GDM1 (cell line): ENCODE data around the gene HDAC4.
"Not testable (repeated sequence)": the region's sequence is repeated elsewhere in the genome, so short reads cannot be mapped to it uniquely, and the experiment has no call there.

Experiments used
- DNase-seq: peaks from one replicate; lab custom pipeline; 2025; lab: John Stamatoyannopoulos, UW

Gene HDAC4

DNA sequence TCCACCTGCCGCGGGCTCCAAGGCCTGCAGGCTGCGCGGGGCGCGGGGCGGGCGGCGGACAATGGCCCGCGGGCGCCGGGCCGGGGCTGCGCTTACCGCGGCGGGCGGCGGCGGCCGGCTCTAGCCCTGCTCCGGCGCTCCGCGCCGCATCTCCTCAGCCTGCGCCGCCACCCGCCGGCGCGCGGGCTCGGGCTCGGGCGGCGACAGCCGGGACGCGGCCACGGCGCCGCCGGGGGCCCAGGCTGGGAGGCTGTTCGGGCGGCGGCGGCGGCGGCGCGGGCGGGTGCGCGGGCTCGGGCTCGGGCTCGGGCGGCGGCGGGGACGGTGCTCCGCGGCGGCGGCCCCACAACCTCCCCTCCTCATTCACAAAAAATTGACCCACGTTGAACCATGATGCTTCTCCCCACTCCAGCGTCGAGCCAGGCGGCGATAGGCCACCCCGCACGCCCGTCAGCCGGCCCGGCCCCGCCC is at the start of gene HDAC4:
HDAC4 (minus strand) TSS at position 425 of the 471 bp plus-strand sequence. CDS start 48,321 bp downstream, outside the sequence.
- DNase-seq, result no peak

DNA sequence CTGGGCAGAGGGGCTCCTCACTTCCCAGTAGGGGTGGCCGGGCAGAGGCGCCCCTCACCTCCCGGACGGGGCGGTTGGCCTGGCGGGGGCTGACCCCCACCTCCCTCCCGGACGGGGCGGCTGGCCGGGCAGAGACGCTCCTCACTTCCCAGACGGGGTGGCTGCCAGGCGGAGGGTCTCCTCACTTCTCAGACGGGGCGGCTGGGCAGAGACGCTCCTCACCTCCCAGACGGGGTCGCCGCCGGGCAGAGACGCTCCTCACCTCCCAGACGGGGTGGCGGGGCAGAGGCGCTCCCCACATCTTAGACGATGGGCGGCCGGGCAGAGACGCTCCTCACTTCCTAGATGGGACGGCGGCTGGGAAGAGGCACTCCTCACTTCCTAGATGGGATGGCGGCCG is 48.6 kb upstream of the HDAC4 start:
- DNase-seq, result not testable (repeated sequence)

DNA sequence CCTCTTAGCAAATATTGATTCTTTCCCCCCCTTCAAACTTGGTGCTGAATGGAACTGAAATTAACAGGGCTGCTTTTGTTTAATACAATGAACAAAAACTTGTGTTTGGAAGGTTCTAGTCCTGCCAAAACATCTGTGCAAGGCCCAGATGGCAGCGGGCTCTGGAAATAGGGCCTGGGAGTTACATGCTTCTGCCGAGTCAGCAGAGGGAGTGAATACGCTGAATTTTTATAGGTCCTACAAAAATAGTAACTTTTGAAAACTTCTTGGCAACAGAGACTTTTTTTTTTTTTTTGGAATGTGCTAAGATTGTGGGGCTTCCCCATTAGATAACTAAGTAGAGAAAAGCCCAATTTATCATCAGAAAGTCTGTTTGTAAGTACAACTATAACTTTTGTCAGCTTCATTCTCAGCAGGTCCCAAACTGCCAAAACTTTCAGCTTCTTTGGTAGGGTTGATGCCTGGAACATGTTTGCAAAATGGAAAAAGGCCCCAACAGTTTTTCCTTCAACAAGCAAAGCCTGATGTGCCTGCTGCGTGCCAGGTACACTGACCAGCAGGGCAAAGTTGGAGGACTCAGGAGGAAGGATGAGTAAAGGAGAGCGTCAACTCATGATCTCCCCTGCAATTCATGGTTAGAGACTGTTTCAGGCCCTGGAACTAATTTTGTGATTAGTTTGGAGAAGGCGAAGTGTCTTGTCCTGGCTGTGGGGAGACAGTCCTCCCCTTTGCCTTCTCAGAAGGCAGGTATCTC is 45.1 kb upstream of the HDAC4 start:
- DNase-seq, result no peak

- DNase-seq, result no peak
These were observed 44.1 kb upstream of the HDAC4 start for GRCh38 chr2:239444626-239445577.

GRCh38 chr2:239443666-239444567 is 43.1 kb upstream of the HDAC4 start:
- DNase-seq, result no peak

DNA sequence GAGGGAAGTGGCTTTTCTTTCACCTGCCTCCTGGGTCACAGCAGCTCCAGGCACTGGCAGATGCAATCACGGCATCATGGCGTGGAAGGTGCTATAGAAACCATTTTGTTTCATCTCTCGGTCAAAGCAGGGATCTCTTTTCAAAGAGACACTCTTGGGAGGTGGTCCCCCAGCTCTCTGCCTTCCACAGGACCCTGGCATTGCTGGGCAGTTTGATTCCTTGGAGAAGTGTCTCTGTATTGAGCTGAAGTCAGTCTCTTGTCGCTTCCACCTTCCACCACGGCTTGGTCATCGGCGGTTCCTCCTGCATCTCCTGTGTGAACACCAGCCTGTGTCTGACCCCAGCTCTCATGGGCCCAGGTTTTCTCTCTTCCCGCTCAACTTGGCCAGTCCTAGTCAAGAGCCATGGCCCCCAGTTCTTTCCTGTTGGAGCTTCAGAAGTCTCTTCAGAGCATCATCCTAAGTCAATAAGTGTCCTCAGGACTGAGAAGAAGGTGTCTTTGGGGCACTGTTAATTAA is 42.3 kb upstream of the HDAC4 start:
- DNase-seq, result no peak

GRCh38 chr2:239442192-239442591 is 41.4 kb upstream of the HDAC4 start:
- no peak for DNase-seq

GRCh38 chr2:239441261-239442078 is 40.6 kb upstream of the HDAC4 start:
- no peak for DNase-seq

GRCh38 chr2:239440511-239440959 is 39.7 kb upstream of the HDAC4 start:
- no peak for DNase-seq

- DNase-seq, result no peak
These were observed 39.0 kb upstream of the HDAC4 start for GRCh38 chr2:239439754-239440315.

DNA sequence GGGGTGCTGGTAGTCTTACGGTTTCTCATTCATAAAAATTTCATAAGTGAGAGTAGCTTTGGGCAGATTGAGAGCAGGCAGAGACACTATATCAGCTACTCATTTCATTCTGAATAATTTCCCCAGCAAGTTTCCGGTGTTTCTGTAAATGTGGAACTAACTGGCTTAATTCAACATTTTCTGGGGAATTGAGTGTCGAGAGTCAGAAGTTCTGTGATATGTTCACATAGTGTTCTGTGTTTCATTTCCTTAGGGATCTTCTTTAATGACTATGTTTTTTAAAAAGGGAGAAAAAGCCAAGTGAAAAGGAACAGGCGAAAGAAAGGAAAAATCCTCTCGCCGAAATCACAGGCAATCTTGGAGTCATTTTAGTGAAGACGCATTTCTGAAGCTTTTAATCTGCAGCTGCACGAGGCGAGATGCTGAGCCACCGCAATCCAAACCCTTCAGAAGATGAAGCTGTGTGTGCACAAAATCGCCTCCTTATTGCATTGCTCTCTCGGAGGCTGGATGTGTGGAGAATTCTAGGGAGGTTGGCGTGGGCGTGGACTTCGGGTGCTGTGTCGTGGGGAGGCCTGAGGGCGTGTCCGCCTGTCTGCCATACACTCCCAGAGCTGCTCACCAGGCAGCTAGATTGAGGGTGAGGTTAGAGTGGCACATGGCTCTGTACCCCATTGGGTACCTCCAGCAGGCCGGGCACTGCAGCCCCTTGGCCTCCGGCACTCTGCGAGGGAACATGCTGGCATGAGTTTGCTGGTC is 38.4 kb upstream of the HDAC4 start:
- no peak for DNase-seq

DNA sequence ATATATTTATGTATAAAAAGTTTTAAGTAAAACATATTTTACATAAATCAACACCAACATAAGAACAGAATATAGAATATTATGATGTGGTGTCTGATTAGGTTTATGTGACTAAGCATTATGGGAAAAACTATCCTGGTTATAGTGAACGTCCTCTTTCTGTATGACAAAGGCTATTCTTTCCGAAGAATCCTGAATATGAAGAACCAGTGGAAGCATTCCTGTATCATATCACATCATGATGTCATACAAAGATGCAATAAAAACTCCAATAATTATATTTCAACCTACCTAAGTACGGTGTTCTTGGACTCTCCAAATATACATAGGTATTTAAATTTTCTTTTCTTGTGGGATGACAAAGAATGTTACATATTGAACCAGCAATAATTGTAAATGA is 37.5 kb upstream of the HDAC4 start:
- no peak for DNase-seq

DNA sequence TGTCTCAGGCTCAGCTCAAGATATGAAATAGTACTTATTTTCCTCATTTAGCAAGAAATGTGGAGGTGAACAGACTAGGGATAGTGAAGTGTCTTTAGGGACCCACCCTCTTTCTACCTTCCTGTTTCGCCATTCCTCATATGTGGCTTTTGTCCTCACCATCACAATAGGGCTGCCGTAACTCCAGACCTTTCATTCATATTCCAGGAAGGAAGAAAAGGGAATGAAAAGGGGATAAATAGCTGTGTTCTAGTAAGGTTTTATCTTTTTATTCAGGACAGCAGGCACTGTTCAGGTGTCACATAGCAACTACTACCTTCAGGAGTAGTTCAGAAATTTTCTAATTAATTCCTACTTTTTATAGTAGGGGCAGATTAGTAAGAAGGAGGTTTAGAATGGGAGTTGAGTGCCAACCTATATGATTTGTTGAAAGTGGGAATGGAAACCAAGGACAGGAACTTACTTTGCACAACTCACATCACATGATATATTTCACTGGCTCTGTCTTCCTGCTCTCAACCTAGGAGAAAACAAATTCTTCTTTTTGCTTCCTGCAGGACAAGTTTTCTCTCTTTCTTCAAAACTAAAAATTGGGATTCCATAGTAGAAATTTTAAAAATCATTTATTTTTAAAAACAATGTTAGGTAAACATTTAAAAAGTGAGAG is 36.0 kb upstream of the HDAC4 start:
- no peak for DNase-seq

GRCh38 chr2:239436076-239436475 is 35.3 kb upstream of the HDAC4 start:
- no peak for DNase-seq

DNA sequence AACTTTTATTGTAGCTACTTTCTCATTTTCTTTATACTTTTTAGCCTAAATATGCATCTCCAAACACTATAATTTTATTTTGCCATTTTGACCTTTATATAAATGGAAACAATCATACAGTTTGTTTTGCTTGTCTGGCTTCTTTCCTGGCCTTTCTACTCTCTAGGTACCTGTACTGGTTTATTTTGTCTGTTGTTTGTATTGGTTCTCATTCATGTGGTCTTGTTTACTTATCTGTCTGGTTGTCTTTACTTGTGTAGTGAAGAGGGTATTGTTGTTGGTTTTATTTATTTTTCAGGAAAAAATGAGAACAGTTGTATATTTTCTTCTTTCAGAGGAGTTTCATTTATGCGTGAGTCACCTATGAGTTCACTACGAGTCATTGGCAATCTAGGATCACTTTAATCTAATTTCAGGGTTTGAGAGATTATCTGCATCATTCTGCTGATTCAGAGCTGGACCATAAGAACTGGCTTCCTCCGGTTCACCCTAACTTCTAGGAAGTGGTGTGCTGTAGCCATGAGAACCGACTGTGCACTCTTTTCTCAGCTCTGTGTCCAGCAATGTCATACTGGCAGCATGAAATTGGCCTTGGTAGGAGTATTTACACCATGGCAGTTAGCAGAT is 33.1 kb upstream of the HDAC4 start:
- DNase-seq, result no peak

DNA sequence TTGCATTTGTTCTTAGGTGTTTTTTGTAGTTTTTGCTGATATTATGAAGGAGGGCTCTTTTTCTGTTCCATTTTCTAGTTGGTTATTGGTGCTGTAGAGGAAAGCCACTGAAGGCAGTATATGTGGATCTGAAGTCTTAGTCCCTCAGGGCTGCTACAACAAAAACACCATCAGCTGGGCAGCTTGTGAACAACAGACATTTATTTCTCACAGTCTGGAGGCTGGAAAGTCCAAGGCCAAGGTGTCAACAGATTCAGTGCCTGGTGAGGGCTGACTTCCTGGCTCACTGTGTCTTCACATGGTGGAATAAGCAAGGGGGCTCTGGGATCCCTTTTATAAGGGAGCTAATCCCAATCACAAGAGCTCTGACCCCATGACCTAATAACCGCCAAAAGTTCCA is 31.4 kb upstream of the HDAC4 start:
- DNase-seq, result no peak

GRCh38 chr2:239431536-239431935 is 30.7 kb upstream of the HDAC4 start:
- DNase-seq, result no peak
